GM21529 (cell line): ENCODE data around the gene AOPEP.
"Not testable (repeated sequence)": the region's sequence is repeated elsewhere in the genome, so short reads cannot be mapped to it uniquely, and the experiment has no call there.

Experiments
- ATAC-seq: cut with Tn5 transposase; IDR thresholded peaks from one replicate; pipeline ENCODE4 v1.9.1; 2021; ENCODE audit not compliant: unreplicated experiment

AOPEP gene

GRCh38 chr9:94928691-94929368, 202.3 kb downstream of the AOPEP start:
- ATAC-seq = no peak

GRCh38 chr9:94929369-94929756, 202.9 kb downstream of the AOPEP start:
- ATAC-seq = no peak

GRCh38 chr9:94931036-94931633, 204.6 kb downstream of the AOPEP start:
- ATAC-seq = no peak

- no peak for ATAC-seq
Measured at GRCh38 chr9:94931740-94932139, 205.2 kb downstream of the AOPEP start.

- ATAC-seq = no peak
Measured at GRCh38 chr9:94932652-94933510, 206.4 kb downstream of the AOPEP start.

- ATAC-seq = no peak
Measured at GRCh38 chr9:94933511-94933828, 207.0 kb downstream of the AOPEP start.

- no peak for ATAC-seq
Measured at GRCh38 chr9:94934816-94935328, 208.4 kb downstream of the AOPEP start.

- ATAC-seq = no peak
Measured at GRCh38 chr9:94935396-94935795, 208.9 kb downstream of the AOPEP start.

GRCh38 chr9:94936419-94936818, 209.9 kb downstream of the AOPEP start:
- ATAC-seq = no peak

GRCh38 chr9:94937214-94937903, 210.9 kb downstream of the AOPEP start:
- no peak for ATAC-seq

- ATAC-seq = no peak
Measured at GRCh38 chr9:94938384-94938783, 211.9 kb downstream of the AOPEP start.

GRCh38 chr9:94940296-94940695, 213.8 kb downstream of the AOPEP start:
- not testable (repeated sequence) for ATAC-seq

GRCh38 chr9:94941211-94941875, 214.8 kb downstream of the AOPEP start:
- no peak for ATAC-seq

GRCh38 chr9:94944626-94945025, 218.1 kb downstream of the AOPEP start:
- no peak for ATAC-seq

GRCh38 chr9:94945197-94946144, 219.0 kb downstream of the AOPEP start:
- no peak for ATAC-seq

- ATAC-seq = no peak
Measured at GRCh38 chr9:94946256-94946655, 219.8 kb downstream of the AOPEP start.

- no peak for ATAC-seq
Measured at GRCh38 chr9:94948567-94949235, 222.2 kb downstream of the AOPEP start.

GRCh38 chr9:94949370-94949769, 222.9 kb downstream of the AOPEP start:
- no peak for ATAC-seq

- ATAC-seq = no peak
Measured at GRCh38 chr9:94950040-94950578, 223.6 kb downstream of the AOPEP start.
